Breast epithelium (tissue), 3 donors: Measurements from ENCODE around the gene DLEC1.

Experiments used
- CTCF ChIP-seq, 3 donors: fragments of 450-650 bp; IDR thresholded peaks; one replicate each; pipeline ENCODE4 v1.5.1; 2016 to 2017; ENCODE audit warnings: antibody characterized with exemption in 3 of 3, mild to moderate bottlenecking in 3 of 3, moderate library complexity in 3 of 3
- POLR2A ChIP-seq: fragments of 450-650 bp; IDR thresholded peaks from one replicate; pipeline ENCODE4 v1.6.1; 2016; ENCODE audit warnings: antibody characterized with exemption, mild to moderate bottlenecking, moderate library complexity

DNA sequence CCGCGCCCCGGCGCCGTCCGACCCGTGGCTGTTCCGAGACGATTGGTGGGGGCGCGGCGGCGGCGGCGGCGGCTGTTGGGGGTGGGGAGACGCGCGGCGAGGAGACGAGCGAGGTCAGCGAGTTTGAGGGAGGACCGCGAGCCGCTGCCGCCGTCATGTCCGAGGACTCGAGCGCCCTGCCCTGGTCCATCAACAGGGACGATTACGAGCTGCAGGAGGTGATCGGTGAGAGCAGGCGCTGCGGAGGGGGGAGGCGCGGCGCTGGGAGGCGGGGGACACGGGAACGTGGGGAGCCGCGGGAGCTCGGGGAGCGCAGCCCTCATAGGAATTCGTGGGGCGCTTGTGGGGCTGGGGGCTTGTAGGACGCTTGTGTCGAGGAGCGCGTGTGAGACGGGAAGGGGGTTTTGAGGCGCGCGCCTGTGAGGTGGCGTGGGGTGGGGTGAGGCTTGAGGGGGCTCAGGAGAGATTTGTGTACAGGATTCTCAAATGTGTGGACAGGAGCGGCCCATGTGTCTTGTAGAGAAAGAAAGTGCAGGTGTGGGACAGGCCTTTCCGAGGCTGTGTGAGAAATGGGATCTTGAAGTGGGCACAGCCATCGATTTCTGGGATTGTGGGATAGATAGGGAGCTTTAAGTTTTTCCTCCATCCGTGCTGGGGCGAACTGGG, 126.8 kb downstream of the DLEC1 start:
- no peak for TF ChIP-seq CTCF (IDR thresholded peaks at IDR 0.05)
- TF ChIP-seq POLR2A = no peak
